SK-N-SH treated with all-trans-retinoic acid at 6 μM for 48 hours (cell line): ENCODE data around the gene TUBGCP5.

Experiments used
- ATAC-seq: fragments of 200-7000 bp; cut with Tn5 transposase; 3 replicates; pipeline ENCODE4 v1.9.1; 2020; ENCODE audit warnings: mild to moderate bottlenecking, moderate library complexity
- BACH2 ChIP-seq: fragments of 250-450 bp; sonication (Bioruptor Pico); IDR thresholded peaks from 2 replicates; pipeline ENCODE4 v1.9.0; 2021; ENCODE audit warnings: mild to moderate bottlenecking, borderline replicate concordance
- ESRRG ChIP-seq: fragments of 250-450 bp; sonication (Bioruptor Pico); IDR thresholded peaks from 2 replicates; pipeline ENCODE4 v1.6.1; 2021; ENCODE audit warnings: mild to moderate bottlenecking
- GLIS3 ChIP-seq: fragments of 250-450 bp; sonication (Bioruptor Pico); IDR thresholded peaks from 2 replicates; pipeline ENCODE4 v1.5.0; 2020; ENCODE audit warnings: mild to moderate bottlenecking, moderate library complexity
- ISL1 ChIP-seq: fragments of 250-450 bp; sonication (Bioruptor Pico); IDR thresholded peaks from 2 replicates; pipeline ENCODE4 v2.1.2; 2022; ENCODE audit warnings: mild to moderate bottlenecking, moderate library complexity
- OSR1 ChIP-seq: fragments of 250-450 bp; sonication (Bioruptor Pico); IDR thresholded peaks from 2 replicates; pipeline ENCODE4 v1.8.0; 2022; ENCODE audit warnings: moderate library complexity, mild to moderate bottlenecking, inconsistent platforms
- PATZ1 ChIP-seq: fragments of 250-450 bp; sonication (Bioruptor Pico); IDR thresholded peaks from 2 replicates; pipeline ENCODE4 v1.8.0; 2020; ENCODE audit warnings: mild to moderate bottlenecking, moderate library complexity, borderline replicate concordance
- PPARA ChIP-seq: fragments of 250-450 bp; sonication (Bioruptor Pico); IDR thresholded peaks from 2 replicates; pipeline ENCODE4 v1.5.0; 2020; ENCODE audit warnings: mild to moderate bottlenecking, borderline replicate concordance
- RARB ChIP-seq: fragments of 250-450 bp; sonication (Bioruptor Pico); IDR thresholded peaks from 2 replicates; pipeline ENCODE4 v1.8.0; 2021; ENCODE audit warnings: mild to moderate bottlenecking, moderate library complexity
- SNAI2 ChIP-seq: fragments of 250-450 bp; sonication (Bioruptor Pico); IDR thresholded peaks from 2 replicates; pipeline ENCODE4 v1.5.0; 2020; ENCODE audit warnings: mild to moderate bottlenecking, moderate library complexity
- TCF4 ChIP-seq: fragments of 250-450 bp; sonication (Bioruptor Pico); IDR thresholded peaks from 2 replicates; pipeline ENCODE4 v1.8.0; 2021; ENCODE audit warnings: mild to moderate bottlenecking, moderate library complexity, borderline replicate concordance
- TOX ChIP-seq: fragments of 250-450 bp; sonication (Bioruptor Pico); IDR thresholded peaks from 2 replicates; pipeline ENCODE4 v1.8.0; 2021; ENCODE audit warnings: mild to moderate bottlenecking, moderate library complexity, borderline replicate concordance
- ZC3H10 ChIP-seq: fragments of 250-450 bp; sonication (Bioruptor Pico); IDR thresholded peaks from 2 replicates; pipeline ENCODE4 v1.5.1; 2021; ENCODE audit warnings: mild to moderate bottlenecking, moderate library complexity
- ZFP3 ChIP-seq: fragments of 250-450 bp; sonication (Bioruptor Pico); IDR thresholded peaks from 2 replicates; pipeline ENCODE4 v1.5.0; 2020; ENCODE audit warnings: mild to moderate bottlenecking, moderate library complexity
- ZFP30 ChIP-seq: fragments of 450-650 bp; formaldehyde crosslinking; IDR thresholded peaks from 2 replicates; pipeline ENCODE4 v1.5.0; 2022; ENCODE audit warnings: mild to moderate bottlenecking, moderate library complexity
- ZNF565 ChIP-seq: fragments of 450-650 bp; formaldehyde crosslinking; conservative IDR thresholded peaks from 2 replicates; pipeline ENCODE4 v1.5.0; 2020; ENCODE audit warnings: low read depth, mild to moderate bottlenecking, moderate library complexity
- ZNF70 ChIP-seq: fragments of 450-650 bp; formaldehyde crosslinking; IDR thresholded peaks from 2 replicates; pipeline ENCODE4 v1.5.0; 2020; ENCODE audit warnings: mild to moderate bottlenecking, moderate library complexity
- ZNF8 ChIP-seq: fragments of 450-650 bp; formaldehyde crosslinking; IDR thresholded peaks from 2 replicates; pipeline ENCODE4 v1.5.0; 2020; ENCODE audit warnings: mild to moderate bottlenecking, moderate library complexity
- TF ChIP-seq, protein P1 (sequence below): fragments of 250-450 bp; sonication (Bioruptor Pico); IDR thresholded peaks from 2 replicates; pipeline ENCODE4 v1.5.1; 2020; ENCODE audit warnings: low read depth, mild to moderate bottlenecking, moderate library complexity
- TF ChIP-seq, protein P2 (sequence below): fragments of 250-450 bp; sonication (Bioruptor Pico); IDR thresholded peaks from 2 replicates; pipeline ENCODE4 v1.5.0; 2020; ENCODE audit warnings: mild to moderate bottlenecking, moderate library complexity
- TF ChIP-seq, protein P3 (sequence below): fragments of 250-450 bp; sonication (Bioruptor Pico); IDR thresholded peaks from 2 replicates; pipeline ENCODE4 v1.5.1; 2021; ENCODE audit warnings: mild to moderate bottlenecking, moderate library complexity

TUBGCP5 gene

DNA sequence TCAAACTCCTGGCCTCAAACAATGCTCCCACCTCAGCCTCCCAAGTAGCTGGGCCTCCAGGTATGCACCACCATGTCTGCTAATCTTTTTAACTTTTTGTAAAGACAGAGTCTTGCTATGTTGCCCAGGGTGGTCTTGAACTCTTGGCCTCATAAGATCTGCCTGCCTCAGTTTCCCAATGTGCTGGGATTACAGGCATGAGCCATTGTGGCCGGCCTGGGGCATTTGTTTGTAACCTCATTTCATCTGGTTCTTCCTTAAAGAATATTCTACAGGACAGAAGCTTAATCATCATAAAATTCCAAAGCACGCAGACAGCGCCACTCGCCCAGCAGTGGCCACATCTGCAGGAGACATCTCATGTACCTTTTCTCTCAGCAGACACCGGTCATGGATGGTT lies 35.6 kb downstream of the TUBGCP5 start:
- no peak for TF ChIP-seq PATZ1 (CRISPR knock-in tag)
- no peak for TF ChIP-seq ZNF70 (CRISPR knock-in tag)
- no peak for TF ChIP-seq GLIS3 (CRISPR knock-in tag)
- TF ChIP-seq, protein P1, sequence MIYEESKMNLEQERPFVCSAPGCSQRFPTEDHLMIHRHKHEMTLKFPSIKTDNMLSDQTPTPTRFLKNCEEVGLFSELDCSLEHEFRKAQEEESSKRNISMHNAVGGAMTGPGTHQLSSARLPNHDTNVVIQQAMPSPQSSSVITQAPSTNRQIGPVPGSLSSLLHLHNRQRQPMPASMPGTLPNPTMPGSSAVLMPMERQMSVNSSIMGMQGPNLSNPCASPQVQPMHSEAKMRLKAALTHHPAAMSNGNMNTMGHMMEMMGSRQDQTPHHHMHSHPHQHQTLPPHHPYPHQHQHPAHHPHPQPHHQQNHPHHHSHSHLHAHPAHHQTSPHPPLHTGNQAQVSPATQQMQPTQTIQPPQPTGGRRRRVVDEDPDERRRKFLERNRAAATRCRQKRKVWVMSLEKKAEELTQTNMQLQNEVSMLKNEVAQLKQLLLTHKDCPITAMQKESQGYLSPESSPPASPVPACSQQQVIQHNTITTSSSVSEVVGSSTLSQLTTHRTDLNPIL (CRISPR knock-in tag) = no peak
- no peak for TF ChIP-seq ZNF565 (CRISPR knock-in tag)
- TF ChIP-seq ZFP3 = no peak
- no peak for TF ChIP-seq ZNF8 (CRISPR knock-in tag)
- TF ChIP-seq, protein P2, sequence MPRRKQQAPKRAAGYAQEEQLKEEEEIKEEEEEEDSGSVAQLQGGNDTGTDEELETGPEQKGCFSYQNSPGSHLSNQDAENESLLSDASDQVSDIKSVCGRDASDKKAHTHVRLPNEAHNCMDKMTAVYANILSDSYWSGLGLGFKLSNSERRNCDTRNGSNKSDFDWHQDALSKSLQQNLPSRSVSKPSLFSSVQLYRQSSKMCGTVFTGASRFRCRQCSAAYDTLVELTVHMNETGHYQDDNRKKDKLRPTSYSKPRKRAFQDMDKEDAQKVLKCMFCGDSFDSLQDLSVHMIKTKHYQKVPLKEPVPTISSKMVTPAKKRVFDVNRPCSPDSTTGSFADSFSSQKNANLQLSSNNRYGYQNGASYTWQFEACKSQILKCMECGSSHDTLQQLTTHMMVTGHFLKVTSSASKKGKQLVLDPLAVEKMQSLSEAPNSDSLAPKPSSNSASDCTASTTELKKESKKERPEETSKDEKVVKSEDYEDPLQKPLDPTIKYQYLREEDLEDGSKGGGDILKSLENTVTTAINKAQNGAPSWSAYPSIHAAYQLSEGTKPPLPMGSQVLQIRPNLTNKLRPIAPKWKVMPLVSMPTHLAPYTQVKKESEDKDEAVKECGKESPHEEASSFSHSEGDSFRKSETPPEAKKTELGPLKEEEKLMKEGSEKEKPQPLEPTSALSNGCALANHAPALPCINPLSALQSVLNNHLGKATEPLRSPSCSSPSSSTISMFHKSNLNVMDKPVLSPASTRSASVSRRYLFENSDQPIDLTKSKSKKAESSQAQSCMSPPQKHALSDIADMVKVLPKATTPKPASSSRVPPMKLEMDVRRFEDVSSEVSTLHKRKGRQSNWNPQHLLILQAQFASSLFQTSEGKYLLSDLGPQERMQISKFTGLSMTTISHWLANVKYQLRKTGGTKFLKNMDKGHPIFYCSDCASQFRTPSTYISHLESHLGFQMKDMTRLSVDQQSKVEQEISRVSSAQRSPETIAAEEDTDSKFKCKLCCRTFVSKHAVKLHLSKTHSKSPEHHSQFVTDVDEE (CRISPR knock-in tag) = no peak
- TF ChIP-seq, protein P3, sequence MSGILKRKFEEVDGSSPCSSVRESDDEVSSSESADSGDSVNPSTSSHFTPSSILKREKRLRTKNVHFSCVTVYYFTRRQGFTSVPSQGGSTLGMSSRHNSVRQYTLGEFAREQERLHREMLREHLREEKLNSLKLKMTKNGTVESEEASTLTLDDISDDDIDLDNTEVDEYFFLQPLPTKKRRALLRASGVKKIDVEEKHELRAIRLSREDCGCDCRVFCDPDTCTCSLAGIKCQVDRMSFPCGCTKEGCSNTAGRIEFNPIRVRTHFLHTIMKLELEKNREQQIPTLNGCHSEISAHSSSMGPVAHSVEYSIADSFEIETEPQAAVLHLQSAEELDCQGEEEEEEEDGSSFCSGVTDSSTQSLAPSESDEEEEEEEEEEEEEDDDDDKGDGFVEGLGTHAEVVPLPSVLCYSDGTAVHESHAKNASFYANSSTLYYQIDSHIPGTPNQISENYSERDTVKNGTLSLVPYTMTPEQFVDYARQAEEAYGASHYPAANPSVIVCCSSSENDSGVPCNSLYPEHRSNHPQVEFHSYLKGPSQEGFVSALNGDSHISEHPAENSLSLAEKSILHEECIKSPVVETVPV = no peak
- no peak for TF ChIP-seq ZFP30 (CRISPR knock-in tag)
- TF ChIP-seq TCF4 (CRISPR knock-in tag) = no peak
- TF ChIP-seq TOX (CRISPR knock-in tag) = no peak
- no peak for ATAC-seq

DNA sequence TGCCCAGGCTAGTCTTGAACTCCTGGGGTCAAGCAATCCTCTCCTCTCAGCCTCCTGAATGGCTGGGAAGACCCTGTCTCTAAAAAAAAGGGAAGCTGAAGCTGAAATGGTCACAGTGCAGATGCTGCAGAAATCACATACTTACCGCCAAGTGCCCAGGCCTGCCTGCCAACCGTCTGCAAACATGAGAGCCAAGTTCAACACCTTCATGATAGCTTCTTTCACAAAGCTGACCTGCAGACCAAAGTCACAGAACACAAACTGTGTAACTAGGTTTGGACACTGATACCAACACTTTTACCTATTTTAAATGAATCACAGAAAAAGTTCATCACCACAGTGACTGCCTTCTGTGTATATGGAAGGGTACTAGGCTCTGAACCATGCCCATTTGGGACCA lies 36.4 kb downstream of the TUBGCP5 start:
- no peak for ATAC-seq
- no peak for TF ChIP-seq OSR1 (CRISPR knock-in tag)
- TF ChIP-seq, protein P2 (CRISPR knock-in tag) = no peak
- no peak for TF ChIP-seq SNAI2

DNA sequence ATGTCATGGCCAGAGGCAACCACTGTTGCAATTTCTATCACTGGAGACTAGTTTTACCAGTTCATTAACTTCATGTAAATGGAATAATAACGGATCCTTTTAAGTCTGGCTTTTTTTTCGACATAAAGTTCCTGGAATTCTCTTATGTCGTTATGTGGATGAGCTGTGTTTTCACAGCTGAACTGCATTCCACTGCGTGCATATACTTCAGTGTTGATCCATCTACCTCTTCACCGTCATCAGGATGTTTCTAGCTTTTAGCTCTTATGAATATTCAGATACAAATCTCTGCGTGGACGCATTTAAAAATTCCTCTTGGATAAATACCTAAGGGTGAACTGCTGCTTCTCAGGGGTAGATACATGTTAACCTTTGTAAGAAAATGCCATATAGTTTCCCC lies 43.6 kb downstream of the TUBGCP5 start:
- ATAC-seq = no peak
- TF ChIP-seq TOX (CRISPR knock-in tag) (no peak), ZNF70 (CRISPR knock-in tag) (no peak), PPARA (CRISPR knock-in tag) (no peak), ZC3H10 (no peak), GLIS3 (CRISPR knock-in tag) (no peak), SNAI2 (no peak), ZNF8 (CRISPR knock-in tag) (no peak), ISL1 (CRISPR knock-in tag) (no peak), PATZ1 (CRISPR knock-in tag) (no peak), RARB (no peak), ESRRG (CRISPR knock-in tag) (no peak), ZFP3 (no peak), OSR1 (CRISPR knock-in tag) (no peak), TCF4 (CRISPR knock-in tag) (no peak), ZNF565 (CRISPR knock-in tag) (no peak), BACH2 (CRISPR knock-in tag) (no peak)
- TF ChIP-seq, protein P1 (CRISPR knock-in tag) = no peak
- TF ChIP-seq, protein P2 (CRISPR knock-in tag) = no peak
